NCI-H526 treated with DMSO at 0.1 percent for 48 hours (cell line): ENCODE data around the gene SPECC1L.

Source experiments
- DNase-seq: peaks from one replicate; lab custom pipeline; 2025; lab: John Stamatoyannopoulos, UW

The SPECC1L gene

GRCh38 chr22:24322522-24322921 is 51.9 kb downstream of the SPECC1L start:
- DNase-seq = no peak

- DNase-seq = no peak
Observed at GRCh38 chr22:24323233-24323632, 52.6 kb downstream of the SPECC1L start.

- DNase-seq = no peak
Observed at GRCh38 chr22:24323695-24324094, 53.1 kb downstream of the SPECC1L start.

GRCh38 chr22:24324137-24324536 is 53.5 kb downstream of the SPECC1L start:
- no peak for DNase-seq

- no peak for DNase-seq
Observed at GRCh38 chr22:24325105-24325757, 54.6 kb downstream of the SPECC1L start.

GRCh38 chr22:24326266-24326665 is 55.6 kb downstream of the SPECC1L start:
- DNase-seq = no peak

GRCh38 chr22:24327832-24328231 is 57.2 kb downstream of the SPECC1L start:
- no peak for DNase-seq

- no peak for DNase-seq
Observed at GRCh38 chr22:24329453-24329852, 58.8 kb downstream of the SPECC1L start.

GRCh38 chr22:24330636-24331035 is 60.0 kb downstream of the SPECC1L start:
- no peak for DNase-seq

GRCh38 chr22:24331468-24332440 is 61.1 kb downstream of the SPECC1L start:
- no peak for DNase-seq

- no peak for DNase-seq
Observed at GRCh38 chr22:24333301-24333700, 62.7 kb downstream of the SPECC1L start.

GRCh38 chr22:24335496-24335895 is 64.9 kb downstream of the SPECC1L start:
- DNase-seq = no peak

GRCh38 chr22:24337894-24338645 is 67.4 kb downstream of the SPECC1L start:
- no peak for DNase-seq

- no peak for DNase-seq
Observed at GRCh38 chr22:24338726-24339451, 68.3 kb downstream of the SPECC1L start.

- no peak for DNase-seq
Observed at GRCh38 chr22:24339452-24339747, 68.8 kb downstream of the SPECC1L start.

GRCh38 chr22:24341627-24342026 is 71.0 kb downstream of the SPECC1L start:
- no peak for DNase-seq

- DNase-seq = no peak
Observed at GRCh38 chr22:24350627-24351026, 80.0 kb downstream of the SPECC1L start.

- no peak for DNase-seq
Observed at GRCh38 chr22:24353121-24353520, 82.5 kb downstream of the SPECC1L start.

- DNase-seq = no peak
Observed at GRCh38 chr22:24355574-24355973, 84.9 kb downstream of the SPECC1L start.

GRCh38 chr22:24357547-24357946 is 86.9 kb downstream of the SPECC1L start:
- no peak for DNase-seq

GRCh38 chr22:24358105-24358836 is 87.6 kb downstream of the SPECC1L start:
- DNase-seq = no peak
